Measurements from ENCODE around the gene GRIN3B.

DNA sequence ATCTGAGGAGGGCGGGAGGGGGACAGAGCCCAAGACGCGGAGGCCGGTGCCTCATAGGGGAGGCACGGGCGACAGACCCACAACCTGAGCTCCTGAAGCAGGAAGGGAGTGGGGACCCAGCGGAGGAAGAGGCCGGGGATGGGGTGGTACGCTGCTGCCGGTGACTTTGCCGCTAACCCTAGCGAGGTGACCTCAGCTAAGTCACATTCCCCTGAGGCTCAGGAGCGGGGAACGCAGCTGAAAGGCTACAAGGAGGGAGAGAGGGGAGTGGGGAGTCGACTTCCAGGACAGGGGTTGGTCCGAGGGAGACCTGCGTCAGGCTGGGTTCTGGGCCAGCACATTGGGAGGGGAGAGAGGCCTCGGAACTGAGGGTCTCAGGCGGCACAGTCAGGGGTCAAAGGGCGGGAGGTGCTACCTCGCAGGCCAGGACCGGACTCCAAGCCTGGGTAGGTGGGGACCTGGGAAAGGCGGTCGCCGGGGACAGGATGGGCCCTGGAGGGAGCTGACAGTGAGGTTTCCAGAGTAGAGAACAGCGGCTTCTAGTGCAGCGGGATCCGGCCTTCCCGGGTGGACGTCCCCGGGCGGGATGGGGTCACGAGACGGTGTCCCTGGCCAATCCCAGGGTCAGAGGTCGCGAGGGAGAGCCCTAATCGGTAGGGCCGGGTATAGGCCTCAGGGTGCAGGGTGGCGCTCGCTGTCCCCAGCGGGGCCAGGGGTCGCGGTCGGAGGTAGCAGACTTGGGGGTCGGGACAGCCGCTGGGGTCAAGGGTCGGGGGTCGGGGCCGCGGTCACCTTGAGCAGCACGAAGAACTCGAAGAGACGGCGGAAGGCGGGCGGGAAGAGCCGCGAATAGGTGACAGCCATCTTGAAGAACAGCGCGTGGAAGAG lies 20.0 kb downstream of the GRIN3B start:
- TF ChIP-seq CTCF (IDR thresholded peaks at IDR 0.05), result no peak
- TF ChIP-seq EZH2 (IDR thresholded peaks at IDR 0.05; ENCODE audit: borderline replicate concordance, insufficient read depth, low read depth, low read length, poor library complexity, severe bottlenecking), result no peak

Measured in B cell (primary cell).